ENCODE measurements around the gene SLC44A4.
"Not testable (repeated sequence)": the region's sequence is repeated elsewhere in the genome, so short reads cannot be mapped to it uniquely, and the experiment has no call there.

SLC44A4 gene

DNA sequence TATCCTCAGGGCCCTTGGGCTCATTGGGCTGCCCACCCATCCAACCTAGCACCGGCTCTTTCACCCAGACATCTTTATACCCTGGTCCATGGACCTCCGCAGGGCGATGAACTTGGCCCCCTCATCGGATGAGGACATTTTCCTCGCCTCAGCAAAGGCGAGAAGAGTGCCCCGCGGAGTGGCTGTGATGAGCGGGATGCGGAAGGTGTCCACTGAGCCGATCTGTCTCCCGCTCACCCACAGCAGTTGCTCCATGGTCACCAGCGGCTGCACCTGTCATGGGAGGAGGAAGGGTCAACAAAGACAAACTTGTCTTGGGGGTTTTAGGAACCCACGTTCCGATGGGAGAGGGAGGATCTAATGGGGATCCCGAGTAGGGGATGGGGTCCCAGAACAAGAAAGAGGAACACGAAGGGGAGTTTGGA, 16.9 kb downstream of the SLC44A4 start:
- Mint-ChIP-seq H3K36me3 (peaks cover 54% of the 10 kb centered on the region), H3K4me1 (peaks cover 27% of the 10 kb centered on the region), H3K9me3 (no peaks in the 10 kb centered on the region), H3K4me3 (peak overlapping the region; percentile 98), H3K27ac (peak overlapping the region; percentile 90)
- ATAC-seq (no peak), DNase-seq (ENCODE audit: low spot score in 2 of 2) (no peak)

DNA sequence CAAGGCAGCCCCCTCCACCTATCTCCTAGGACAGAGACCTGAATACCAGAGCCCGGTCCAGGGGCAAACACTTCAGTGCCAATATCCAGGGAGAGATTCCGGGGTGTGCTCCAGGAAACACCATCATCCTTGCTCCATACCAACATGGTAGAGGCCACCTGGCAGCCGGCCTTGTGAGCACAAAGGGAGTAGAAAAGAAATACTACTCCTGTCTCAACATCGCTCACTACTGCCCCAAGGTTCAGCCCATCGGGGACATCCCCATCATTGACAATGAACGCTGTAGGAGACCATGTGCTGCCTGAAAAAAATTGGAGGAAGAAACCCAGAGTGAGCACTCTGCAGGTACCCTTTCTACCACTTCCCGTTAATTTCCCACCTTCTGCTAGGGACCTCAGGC, 17.6 kb downstream of the SLC44A4 start:
- Mint-ChIP-seq H3K4me3 (peak overlapping the region; percentile 98), H3K4me1 (peaks cover 27% of the 10 kb centered on the region), H3K9me3 (no peaks in the 10 kb centered on the region), H3K36me3 (peaks cover 59% of the 10 kb centered on the region), H3K27ac (peak overlapping the region; percentile 90)
- no peak for ATAC-seq
- DNase-seq (ENCODE audit: low spot score in 2 of 2): no peak

DNA sequence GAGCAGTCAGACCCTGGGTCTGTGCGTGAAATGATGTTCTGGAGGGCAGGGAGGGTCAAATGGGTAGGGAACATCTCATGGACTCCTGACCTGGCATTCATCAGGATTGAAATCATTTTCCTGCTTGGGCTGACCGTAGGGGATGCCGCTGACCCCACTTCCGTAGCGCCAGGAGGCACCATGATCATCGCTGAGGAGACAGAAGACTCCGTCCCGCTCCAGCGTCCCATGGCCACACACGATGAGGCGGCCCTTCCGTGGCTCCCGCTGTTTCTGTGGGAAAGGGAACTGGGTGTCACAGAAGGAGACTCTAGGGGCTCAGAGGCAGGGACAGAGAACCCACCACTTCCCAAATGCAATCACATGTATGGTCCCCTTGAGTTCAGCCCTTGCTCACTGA, 18.4 kb downstream of the SLC44A4 start:
- Mint-ChIP-seq H3K36me3 (peaks cover 59% of the 10 kb centered on the region), H3K4me1 (peaks cover 27% of the 10 kb centered on the region), H3K9me3 (no peaks in the 10 kb centered on the region), H3K27ac (no peak overlapping the region), H3K4me3 (no peak overlapping the region)
- ATAC-seq: no peak
- DNase-seq (ENCODE audit: low spot score in 2 of 2): no peak

DNA sequence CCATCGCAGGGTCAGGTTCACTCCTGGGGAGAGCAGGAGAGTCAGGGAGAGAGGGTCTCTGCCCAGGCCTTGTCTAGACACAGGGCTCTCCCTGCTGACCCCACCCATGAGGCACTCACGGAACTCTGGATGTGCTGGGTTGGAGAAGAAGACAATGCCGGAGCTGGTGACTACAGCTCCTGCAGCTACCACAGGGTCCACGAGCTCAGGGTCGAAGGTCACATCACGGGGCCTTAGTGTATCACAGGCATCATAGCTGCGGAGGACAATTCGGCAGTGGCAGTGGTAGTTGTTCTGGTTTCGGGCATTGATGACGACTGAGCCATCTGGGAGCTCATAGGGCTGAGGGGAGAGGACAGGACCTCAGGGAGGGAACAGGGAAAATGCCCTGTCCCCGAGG, 18.9 kb downstream of the SLC44A4 start:
- Mint-ChIP-seq H3K9me3 (no peaks in the 10 kb centered on the region), H3K36me3 (peaks cover 59% of the 10 kb centered on the region), H3K27ac (no peak overlapping the region), H3K4me1 (peaks cover 27% of the 10 kb centered on the region), H3K4me3 (no peak overlapping the region)
- ATAC-seq (no peak), DNase-seq (ENCODE audit: low spot score in 2 of 2) (no peak)

DNA sequence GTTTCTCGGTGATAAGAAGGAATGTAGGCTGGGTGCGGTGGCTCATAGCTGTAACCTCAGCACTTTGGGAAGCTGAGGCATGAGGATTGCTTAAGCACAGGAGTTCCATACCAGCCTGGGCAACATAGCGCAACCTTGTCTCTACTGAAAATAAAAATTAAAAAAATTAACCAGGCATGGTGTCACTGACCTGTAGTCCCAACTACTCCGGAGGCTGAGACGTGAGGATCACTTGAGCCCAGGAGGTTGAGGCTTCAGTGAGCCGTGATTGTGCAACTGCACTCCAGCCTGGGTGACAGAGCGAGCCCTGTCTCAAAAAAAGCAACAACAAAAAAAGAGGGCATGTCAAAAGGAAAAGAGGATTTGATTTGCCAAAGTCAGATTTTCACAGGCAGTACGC, 20.1 kb downstream of the SLC44A4 start:
- DNase-seq (ENCODE audit: low spot score in 2 of 2) (no peak), ATAC-seq (no peak)
- Mint-ChIP-seq H3K4me3 (no peak overlapping the region), H3K36me3 (peaks cover 59% of the 10 kb centered on the region), H3K27ac (no peak overlapping the region), H3K4me1 (peaks cover 20% of the 10 kb centered on the region), H3K9me3 (no peaks in the 10 kb centered on the region)

DNA sequence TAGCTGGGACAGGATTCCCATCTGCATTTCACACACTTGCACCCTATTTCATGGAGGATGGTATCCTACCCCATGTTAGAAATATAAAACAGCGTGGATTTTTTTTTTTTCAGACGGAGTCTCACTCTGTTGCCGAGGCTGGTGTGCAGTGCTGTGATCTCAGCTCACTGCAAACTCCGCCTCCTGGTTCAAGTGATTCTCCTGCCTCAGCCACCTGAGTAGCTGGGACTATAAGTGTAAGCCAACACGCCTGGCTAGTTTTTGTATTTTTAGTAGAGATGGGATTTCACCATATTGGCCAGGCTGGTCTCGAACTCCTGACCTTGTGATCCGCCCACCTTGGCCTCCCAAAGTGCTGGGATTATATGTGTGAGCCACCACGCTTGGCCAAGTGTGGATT, 21.0 kb downstream of the SLC44A4 start:
- H3K9me3 Mint-ChIP-seq; DNase-seq (ENCODE audit: low spot score in 2 of 2); H3K27ac Mint-ChIP-seq; ATAC-seq; H3K4me3 Mint-ChIP-seq: not testable (repeated sequence)
- H3K36me3 Mint-ChIP-seq: peaks cover 53% of the 10 kb centered on the region
- H3K4me1 Mint-ChIP-seq: peaks cover 20% of the 10 kb centered on the region

DNA sequence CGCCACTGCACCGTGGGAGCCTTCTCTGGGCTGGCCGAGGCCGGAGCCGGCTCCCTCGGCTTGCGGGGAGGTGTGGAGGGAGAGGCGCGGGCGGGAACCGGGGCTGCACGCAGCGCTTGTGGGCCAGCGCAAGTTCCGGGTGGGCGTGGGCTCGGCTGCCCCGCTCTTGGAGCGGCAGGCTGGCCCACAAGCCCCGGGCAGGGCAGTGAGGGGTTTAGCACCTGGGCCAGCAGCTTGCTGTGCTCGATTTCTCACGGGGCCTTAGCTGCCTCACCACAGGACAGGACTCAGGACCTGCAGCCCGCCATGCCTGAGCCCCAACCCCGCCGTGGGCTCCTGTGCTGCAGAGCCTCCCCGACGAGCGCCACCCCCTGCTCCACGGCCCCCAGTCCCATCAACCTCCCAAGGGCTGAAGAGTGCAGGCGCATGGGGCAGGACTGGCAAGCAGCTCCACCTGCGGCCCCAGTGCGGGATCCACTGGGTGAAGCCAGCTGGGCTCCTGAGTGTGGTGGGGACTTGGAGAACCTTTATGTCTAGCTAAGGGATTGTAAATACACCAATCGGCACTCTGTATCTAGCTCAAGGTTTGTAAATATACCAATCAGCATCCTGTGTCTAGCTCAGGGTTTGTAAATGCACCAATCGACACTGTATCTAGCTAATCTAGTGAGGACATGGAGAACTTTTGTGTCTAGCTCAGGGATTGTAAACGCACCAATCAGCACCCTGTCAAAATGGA, 26.6 kb downstream of the SLC44A4 start:
- not testable (repeated sequence) for H3K4me1 Mint-ChIP-seq; H3K36me3 Mint-ChIP-seq; H3K4me3 Mint-ChIP-seq; DNase-seq (ENCODE audit: low spot score in 2 of 2); H3K27ac Mint-ChIP-seq; H3K9me3 Mint-ChIP-seq; ATAC-seq

DNA sequence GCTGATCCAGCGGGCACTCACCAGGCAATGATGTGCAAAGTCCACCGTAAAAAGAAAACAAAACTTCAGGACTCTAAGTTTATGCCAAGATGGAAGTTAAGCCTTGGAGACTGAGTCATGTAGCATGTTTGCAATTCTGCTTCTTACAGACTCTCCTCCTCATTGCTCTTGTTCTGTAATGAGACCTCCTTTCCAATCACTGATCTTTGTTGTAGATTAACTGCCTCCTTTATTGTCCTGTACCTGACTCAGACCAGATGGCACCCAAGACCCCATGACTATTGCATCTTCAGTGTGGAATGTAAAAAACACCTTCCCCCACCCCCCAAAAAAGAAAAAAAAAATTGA, 27.3 kb downstream of the SLC44A4 start:
- no peak for ATAC-seq
- no peaks in the 10 kb centered on the region for H3K4me1 Mint-ChIP-seq
- DNase-seq (ENCODE audit: low spot score in 2 of 2): no peak

DNA sequence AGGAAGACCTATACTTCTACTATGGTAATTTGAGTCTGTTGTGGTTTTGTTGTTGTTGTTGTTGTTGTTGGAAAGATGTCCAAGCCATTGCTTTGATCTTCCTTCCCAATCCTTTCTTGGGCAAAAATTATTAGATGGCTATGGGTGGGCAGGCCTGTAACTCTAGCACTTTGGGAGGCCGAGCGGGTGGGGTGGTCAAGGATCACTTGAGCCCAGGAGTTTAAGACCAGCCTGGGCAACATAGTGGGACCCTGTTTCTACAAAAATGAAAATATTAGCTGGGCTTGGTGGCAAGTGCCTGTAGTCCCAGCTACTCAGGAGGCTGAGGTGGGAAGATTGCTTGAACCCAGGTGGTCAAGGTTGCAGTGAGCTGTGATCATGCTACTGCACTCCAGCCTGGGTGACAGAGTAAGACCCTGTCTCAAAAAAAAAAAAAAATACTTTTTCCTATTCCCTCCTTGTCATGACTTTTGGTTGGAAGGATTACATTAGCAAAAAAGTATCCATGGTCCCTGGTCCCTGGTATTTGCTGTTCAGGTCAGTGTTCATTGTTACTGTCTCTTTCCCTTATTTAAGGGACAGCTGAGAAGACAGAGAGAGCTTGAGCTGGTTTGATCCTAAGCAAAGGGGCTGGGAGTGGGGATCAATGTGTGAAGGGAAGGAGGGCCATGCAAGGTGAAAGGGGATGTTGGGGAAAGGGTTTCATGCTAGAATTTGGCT, 27.9 kb downstream of the SLC44A4 start:
- H3K4me3 Mint-ChIP-seq: no peak overlapping the region
- H3K4me1 Mint-ChIP-seq: no peaks in the 10 kb centered on the region
- ATAC-seq (no peak), DNase-seq (ENCODE audit: low spot score in 2 of 2) (no peak)
- H3K36me3 Mint-ChIP-seq: peaks cover 5% of the 10 kb centered on the region
- no peak overlapping the region for H3K27ac Mint-ChIP-seq
- H3K9me3 Mint-ChIP-seq: no peaks in the 10 kb centered on the region

More for the DNA sequence above, 27.3 kb downstream of the SLC44A4 start:
- H3K9me3 Mint-ChIP-seq: no peaks in the 10 kb centered on the region
- no peak overlapping the region for H3K4me3 Mint-ChIP-seq
- no peak overlapping the region for H3K27ac Mint-ChIP-seq
- peaks cover 4% of the 10 kb centered on the region for H3K36me3 Mint-ChIP-seq

DNA sequence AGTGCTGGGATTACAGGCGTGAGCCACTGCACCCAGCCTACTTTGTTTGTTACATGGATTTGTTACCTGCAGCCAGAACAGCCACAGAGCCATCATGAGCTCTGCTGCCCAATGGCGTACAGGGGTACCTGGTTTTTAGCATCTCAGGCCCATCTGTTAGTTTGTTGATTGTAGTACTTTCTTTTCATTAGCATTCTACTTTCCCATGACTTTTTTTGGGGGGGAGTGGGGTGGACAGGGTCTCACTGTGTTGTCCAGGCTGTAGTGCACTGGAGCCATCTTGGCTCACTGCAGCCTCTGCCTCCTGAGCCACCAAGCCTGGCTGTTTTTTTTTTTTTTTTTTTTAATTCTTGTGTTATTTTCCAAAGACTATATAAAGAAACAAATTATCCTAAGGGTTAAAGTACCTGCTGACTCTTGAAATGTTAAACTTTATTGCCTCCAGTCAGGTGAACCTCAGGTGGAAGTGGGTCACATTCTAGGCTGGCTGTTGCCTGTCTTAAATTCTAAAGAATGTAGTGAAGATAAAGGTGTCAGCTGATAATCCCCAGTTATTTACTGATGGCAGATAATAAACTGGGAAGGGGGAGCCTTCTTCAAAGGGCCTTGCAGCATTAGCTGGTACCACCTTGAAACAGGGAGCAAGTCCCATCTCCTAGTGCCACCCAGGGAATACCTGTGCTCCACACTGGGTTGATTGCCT, 31.4 kb downstream of the SLC44A4 start:
- no peak for DNase-seq (ENCODE audit: low spot score in 2 of 2)
- no peaks in the 10 kb centered on the region for H3K9me3 Mint-ChIP-seq
- no peak for ATAC-seq
- no peaks in the 10 kb centered on the region for H3K4me1 Mint-ChIP-seq
- H3K36me3 Mint-ChIP-seq: peaks cover 33% of the 10 kb centered on the region
- no peak overlapping the region for H3K27ac Mint-ChIP-seq
- no peak overlapping the region for H3K4me3 Mint-ChIP-seq

DNA sequence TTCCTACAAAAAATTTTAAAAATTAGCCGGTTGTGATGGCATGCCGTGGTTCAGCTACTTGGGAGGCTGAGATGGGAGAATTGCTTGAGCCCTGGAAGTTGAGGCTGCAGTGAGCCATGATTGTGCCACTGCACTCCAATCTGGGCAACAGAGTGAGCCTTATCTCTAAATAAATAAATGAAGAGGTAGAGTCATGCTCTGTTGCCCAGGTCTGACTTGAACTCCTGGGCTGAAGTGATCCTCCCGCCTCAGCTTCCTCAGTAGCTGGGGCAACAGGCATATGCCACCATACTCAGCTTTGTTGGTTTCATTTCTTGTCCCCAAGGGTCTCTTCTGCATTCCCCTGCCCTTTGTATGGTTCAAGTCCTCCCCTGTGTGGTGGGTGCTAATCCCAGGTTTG, 34.3 kb downstream of the SLC44A4 start:
- DNase-seq (ENCODE audit: low spot score in 2 of 2): no peak
- Mint-ChIP-seq H3K4me1 (peaks cover under 1% of the 10 kb centered on the region), H3K9me3 (no peaks in the 10 kb centered on the region), H3K36me3 (peaks cover 62% of the 10 kb centered on the region), H3K27ac (no peak overlapping the region), H3K4me3 (no peak overlapping the region)
- ATAC-seq: no peak

DNA sequence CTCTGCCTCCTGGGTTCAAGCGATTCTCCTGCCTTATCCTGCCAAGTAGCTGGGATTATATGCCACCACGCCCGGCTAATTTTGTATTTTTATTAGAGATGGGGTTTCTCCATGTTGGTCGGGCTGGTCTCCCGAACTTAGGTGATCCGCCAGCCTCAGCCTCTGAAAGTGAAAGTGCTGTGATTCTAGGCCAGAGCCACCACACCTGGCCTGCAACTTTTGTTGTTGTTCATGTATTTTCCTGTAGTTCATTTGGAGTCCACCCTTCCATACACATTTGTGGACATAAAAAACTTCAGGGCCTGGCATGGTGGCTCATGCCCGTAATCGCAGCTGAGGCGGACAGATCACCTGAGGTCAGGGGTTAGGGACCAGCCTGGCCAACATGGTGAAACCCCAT, 36.7 kb downstream of the SLC44A4 start:
- Mint-ChIP-seq H3K4me1 (peaks cover 16% of the 10 kb centered on the region), H3K36me3 (peaks cover 87% of the 10 kb centered on the region), H3K27ac (peak overlapping the region; percentile 54)

DNA sequence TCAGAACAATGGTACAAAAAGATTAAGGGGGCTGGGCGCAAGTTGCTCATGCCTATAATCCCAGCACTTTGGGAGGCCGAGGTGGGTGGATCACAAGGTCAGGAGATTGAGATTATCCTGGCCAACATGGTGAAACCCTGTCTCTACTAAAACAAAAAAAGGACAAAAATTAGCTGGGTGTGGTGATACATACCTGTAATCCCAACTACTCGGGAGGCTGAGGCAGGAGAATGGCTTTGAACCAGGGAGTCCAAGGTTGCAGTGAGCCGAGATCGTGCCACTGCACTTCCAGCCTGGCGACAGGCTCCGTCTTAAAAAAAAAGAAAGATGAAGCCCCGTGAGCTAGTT, 39.0 kb downstream of the SLC44A4 start:
- H3K9me3 Mint-ChIP-seq; H3K4me3 Mint-ChIP-seq; ATAC-seq; H3K27ac Mint-ChIP-seq; DNase-seq (ENCODE audit: low spot score in 2 of 2): not testable (repeated sequence)
- peaks cover 95% of the 10 kb centered on the region for H3K36me3 Mint-ChIP-seq
- H3K4me1 Mint-ChIP-seq: peaks cover 35% of the 10 kb centered on the region

More for the DNA sequence above, 36.7 kb downstream of the SLC44A4 start:
- DNase-seq (ENCODE audit: low spot score in 2 of 2) (no peak), ATAC-seq (no peak)
- Mint-ChIP-seq H3K4me3 (no peak overlapping the region), H3K9me3 (no peaks in the 10 kb centered on the region)

DNA sequence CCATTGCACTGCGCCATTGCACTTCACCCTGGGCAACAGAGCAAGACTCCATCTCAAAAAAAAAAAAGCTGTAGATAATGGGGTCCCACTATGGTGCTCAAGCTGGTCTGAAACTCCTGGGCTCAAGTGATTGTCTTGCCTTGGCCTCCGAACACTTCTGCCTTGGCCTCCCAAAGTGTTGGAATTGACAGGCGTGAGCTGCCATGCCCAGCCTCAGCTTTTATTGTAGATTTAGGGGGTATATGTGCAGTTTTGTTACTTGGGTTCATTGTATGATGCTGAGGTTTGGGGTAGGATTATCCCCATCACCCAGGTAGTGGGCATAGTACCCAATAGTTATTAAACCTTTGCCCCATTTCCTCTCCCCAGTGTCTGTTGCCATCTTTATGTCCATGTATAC, 39.8 kb downstream of the SLC44A4 start:
- no peaks in the 10 kb centered on the region for H3K9me3 Mint-ChIP-seq
- no peak for ATAC-seq
- H3K4me3 Mint-ChIP-seq: peak overlapping the region; percentile 95
- H3K4me1 Mint-ChIP-seq: peaks cover 35% of the 10 kb centered on the region
- DNase-seq (ENCODE audit: low spot score in 2 of 2): no peak
- peaks cover 95% of the 10 kb centered on the region for H3K36me3 Mint-ChIP-seq
- no peak overlapping the region for H3K27ac Mint-ChIP-seq

DNA sequence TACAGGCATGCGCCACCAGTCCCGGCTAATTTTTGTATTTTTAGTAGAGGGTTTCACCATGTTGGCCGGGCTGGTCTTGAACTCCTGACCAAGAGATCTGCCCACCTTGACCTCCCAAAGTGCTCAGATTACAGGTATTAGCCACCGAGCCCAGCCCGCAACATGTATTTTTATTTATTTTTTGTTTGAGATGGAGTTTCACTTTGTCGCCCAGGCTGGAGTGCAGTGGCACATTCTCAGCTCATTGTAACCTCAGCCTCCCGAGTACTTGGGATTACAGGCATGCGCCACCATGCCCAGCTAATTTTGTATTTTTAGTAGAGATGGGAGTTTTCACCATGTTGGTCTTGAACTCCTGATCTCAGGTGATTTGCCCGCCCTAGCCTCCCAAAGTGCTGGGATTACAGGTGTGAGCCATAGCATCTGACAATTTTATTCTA, 40.7 kb downstream of the SLC44A4 start:
- peaks cover 35% of the 10 kb centered on the region for H3K4me1 Mint-ChIP-seq
- not testable (repeated sequence) for H3K9me3 Mint-ChIP-seq; DNase-seq (ENCODE audit: low spot score in 2 of 2); ATAC-seq
- H3K27ac Mint-ChIP-seq: peak overlapping the region; percentile 99
- peaks cover 92% of the 10 kb centered on the region for H3K36me3 Mint-ChIP-seq
- H3K4me3 Mint-ChIP-seq: peak overlapping the region; percentile 95
